SK-N-MC (cell line): ENCODE measurements around the gene MET.

Experiments used
- EZH2 ChIP-seq: fragments of 200-600 bp; sonication (generic); IDR thresholded peaks from one replicate; pipeline ENCODE4 v1.6.1; 2017; ENCODE audit warnings: antibody characterized with exemption
- POLR2AphosphoS5 ChIP-seq: IDR thresholded peaks from 2 replicates; pipeline ENCODE4 v1.6.1; 2012; ENCODE audit warnings: mild to moderate bottlenecking, low read depth, low read length, borderline replicate concordance

DNA sequence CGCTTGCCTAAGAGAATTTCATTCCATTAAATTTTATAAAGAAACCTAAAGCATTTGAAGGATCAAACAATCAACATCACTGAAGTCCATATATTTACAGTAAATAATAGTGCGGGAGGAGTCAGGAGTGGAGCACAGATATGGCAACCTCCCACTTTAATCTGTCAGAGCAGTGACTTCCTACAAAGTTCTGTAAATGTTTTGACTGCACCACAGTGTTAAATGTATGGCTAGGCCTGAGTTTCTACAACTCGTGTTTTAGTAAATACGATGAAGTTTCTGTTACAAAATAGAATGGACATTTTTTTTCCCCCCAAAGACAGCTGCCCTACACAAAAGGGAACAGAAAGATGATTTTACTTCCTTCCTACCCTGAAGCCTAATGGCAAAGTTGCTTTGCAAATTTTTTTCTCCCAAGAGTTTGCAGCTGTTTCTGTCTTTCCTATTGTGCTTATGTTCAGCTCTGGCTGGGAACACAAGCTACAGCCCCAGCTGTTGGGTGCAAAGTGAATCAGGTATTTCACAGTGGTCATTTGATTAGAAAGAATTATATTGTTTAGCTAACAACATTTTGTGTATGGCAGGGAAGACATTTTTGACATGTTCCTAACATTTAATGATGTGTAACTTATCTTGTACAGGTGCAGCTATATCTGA is 62.1 kb downstream of the MET start:
- TF ChIP-seq EZH2 (no peak), POLR2AphosphoS5 (no peak)
